H1 (cell line): ENCODE measurements around the gene ATP5F1E. TPM values are rescaled to one million over a fixed set of nuclear protein-coding genes. Genes with fewer than 3 reads are reported as not detected.

ENCODE experiments used
- ATF2 ChIP-seq: IDR thresholded peaks from 2 replicates; pipeline ENCODE4 v1.6.1; 2012; ENCODE audit warnings: low read length, inconsistent platforms
- BCL11A ChIP-seq, 2 experiments: IDR thresholded peaks; one replicate each; pipeline ENCODE4 v1.6.1; 2011; ENCODE audit warnings: low read depth in 2 of 2, low read length in 2 of 2, mild to moderate bottlenecking in 2 of 2
- CEBPB ChIP-seq: IDR thresholded peaks from 2 replicates; pipeline ENCODE4 v1.6.1; 2012; ENCODE audit warnings: low read depth, low read length
- CHD7 ChIP-seq: fragments of 300-600 bp; sonication (generic); IDR thresholded peaks from 2 replicates; pipeline ENCODE4 v1.7.1; 2012; ENCODE audit warnings: low read length, moderate library complexity, mild to moderate bottlenecking, inconsistent platforms; ENCODE audit not compliant: insufficient replicate concordance
- MAFK ChIP-seq: IDR thresholded peaks from 2 replicates; pipeline ENCODE4 v1.6.1; 2012; ENCODE audit warnings: low read depth, mild to moderate bottlenecking, improper control_type of control experiment, low read length
- SP2 ChIP-seq: IDR thresholded peaks from 2 replicates; pipeline ENCODE4 v1.6.1; 2012; ENCODE audit warnings: mild to moderate bottlenecking, low read length, inconsistent platforms
- TAF1 ChIP-seq: IDR thresholded peaks from 2 replicates; pipeline ENCODE4 v1.6.1; 2011; ENCODE audit warnings: mild to moderate bottlenecking, low read depth, low read length
- TAF7 ChIP-seq: optimal IDR thresholded peaks from 2 replicates; pipeline ENCODE3; 2011; ENCODE audit warnings: low read depth, mild to moderate bottlenecking, inconsistent platforms, low read length, moderate library complexity, borderline replicate concordance
- polyA plus RNA-seq, 7 experiments: library from polyadenylated mRNA; depleted of rRNA in 3 of 7; stranded (reverse) in 5 of 7; unstranded in 2 of 7; fragments of >200 nt in 5 of 7; fragments of 200-250 nt in 2 of 7; gene quantifications; 1 replicate in 5 of 7; 2 replicates in 1 of 7; 4 replicates in 1 of 7; pipeline versions ENCODE4 v1.2.1 to v1.2.3, GENCODE V29; 2011 to 2013; ENCODE audit warnings: missing spikeins in 2 of 7, mixed read lengths in 2 of 7
- total RNA-seq: library from RNA; stranded (reverse); fragmentation: NEBNext Ultra II Directional; extraction: Animal tissue kit (Norgen Biotek cat#: 25700); gene quantifications from 2 replicates; pipeline ENCODE4 v1.2.1, GENCODE V29; 2021

ATP5F1E gene
- total and polyA plus RNA-seq, 2 of the 8 experiments (the other 6 are each of a cell fraction or from before 2014, with no cell fraction given) = 15.7 to 47.8 TPM

- TF ChIP-seq CHD7 = no peak
- no peak for TF ChIP-seq TAF7
- no peak for TF ChIP-seq ATF2
- no peak for TF ChIP-seq SP2
- TF ChIP-seq TAF1 = peak; percentile 76
- TF ChIP-seq CEBPB = no peak
- no peak for TF ChIP-seq MAFK
- no peak for TF ChIP-seq BCL11A (IDR thresholded peaks at IDR 0.05; ENCODE audit: low read depth in 2 of 2, low read length in 2 of 2)
Measured at GRCh38 chr20:59032023-59032712, at the start of gene ATP5F1E (continued).
